Calu3 (cell line): ENCODE data around the gene DNAJB1. TPM values are rescaled to one million over a fixed set of nuclear protein-coding genes. Genes with fewer than 3 reads are reported as not detected.

Source experiments
- BruUV-seq: library from RNA; stranded (reverse); fragments of 400-500 nt; replicated peaks from 2 replicates; lab custom pipeline; 2021; lab: Mats Ljungman, UMichigan
- CTCF ChIA-PET: fragments of 300-600 bp; sonication (Branson Sonifier 250); formaldehyde crosslinking; loops from one replicate; lab custom pipeline; 2022; ENCODE audit warnings: antibody characterized with exemption; lab: Charles Lee
- DNase-seq: peaks from one replicate; pipeline ENCODE4 v3.0.0; 2022
- H3K27ac Mint-ChIP-seq: one replicate; pipeline ENCODE4 v1.8.0; 2022; ENCODE audit warnings: mixed read lengths; ENCODE audit not compliant: unreplicated experiment
- H3K27me3 Mint-ChIP-seq: one replicate; pipeline ENCODE4 v1.8.0; 2022; ENCODE audit warnings: mixed read lengths; ENCODE audit not compliant: unreplicated experiment
- H3K36me3 Mint-ChIP-seq: one replicate; pipeline ENCODE4 v1.8.0; 2022; ENCODE audit warnings: mild to moderate bottlenecking, moderate library complexity, mixed read lengths; ENCODE audit not compliant: insufficient read depth, unreplicated experiment
- H3K4me1 Mint-ChIP-seq: one replicate; pipeline ENCODE4 v1.8.0; 2022; ENCODE audit warnings: mild to moderate bottlenecking, low read depth, mixed read lengths; ENCODE audit not compliant: unreplicated experiment
- H3K4me3 Mint-ChIP-seq: one replicate; pipeline ENCODE4 v1.8.0; 2022; ENCODE audit warnings: mild to moderate bottlenecking, low read depth, moderate library complexity, mixed read lengths; ENCODE audit not compliant: unreplicated experiment
- H3K9me3 Mint-ChIP-seq: one replicate; pipeline ENCODE4 v1.8.0; 2022; ENCODE audit warnings: low read depth, mixed read lengths; ENCODE audit not compliant: unreplicated experiment
- CTCF ChIP-seq: fragments of 200-600 bp; IDR thresholded peaks from one replicate; pipeline ENCODE4 v1.8.0; 2022; ENCODE audit warnings: antibody characterized with exemption; ENCODE audit not compliant: unreplicated experiment
- intact Hi-C: fragments of 100-400 bp; cut with micrococcal nuclease; formaldehyde crosslinking; loops from one replicate; pipeline ENCODE4 v1.10.0; 2022; ENCODE audit not compliant: unreplicated experiment
- total RNA-seq: library from RNA; stranded (reverse); gene quantifications from 2 replicates; pipeline ENCODE4 v1.2.3, GENCODE V29; 2022

Gene DNAJB1
- total RNA-seq, 1 experiment from 2014 or later, result 159 TPM

- H3K4me1 Mint-ChIP-seq, result no peaks in the 10 kb centered on the region
- CTCF ChIA-PET, result no interaction called here
Observed at GRCh38 chr19:14559916-14560775, 41.9 kb upstream of the DNAJB1 start.

DNA sequence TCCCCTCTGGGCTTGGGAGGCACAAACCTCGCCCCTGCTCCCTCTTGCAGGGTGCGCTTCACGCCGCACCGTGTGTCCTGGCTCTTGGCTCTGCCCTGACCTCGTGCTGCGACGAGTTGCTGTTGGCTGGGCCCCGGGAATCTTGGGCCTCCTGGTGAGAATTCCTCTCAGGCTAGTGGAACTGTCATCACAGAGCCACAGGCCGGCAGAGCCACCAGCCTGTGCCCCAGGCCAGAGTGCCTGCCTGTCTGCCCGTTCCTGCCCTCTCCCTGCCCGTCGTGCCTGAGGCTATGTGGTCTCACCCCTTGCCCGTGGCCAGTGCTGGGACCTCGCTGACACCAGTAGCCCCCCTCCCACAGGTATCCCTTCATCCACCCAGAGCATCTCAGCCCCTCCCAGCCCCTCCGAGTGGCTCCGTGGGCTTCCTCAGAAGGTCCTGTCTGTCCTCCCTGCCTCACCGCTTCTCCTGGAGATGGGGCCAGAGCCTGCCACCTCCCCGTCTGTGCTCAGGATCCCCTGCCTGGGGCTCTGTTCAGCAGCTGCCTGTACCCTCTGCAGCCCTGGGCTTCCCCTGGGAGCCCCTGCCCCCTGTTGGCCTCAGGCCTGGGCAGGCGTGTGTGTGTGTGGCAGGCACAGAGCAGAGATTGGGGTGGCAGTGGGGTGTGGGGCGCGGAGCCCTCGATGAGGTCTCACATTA is 40.3 kb upstream of the DNAJB1 start:
- TF ChIP-seq CTCF, result no peak
- no peak overlapping the region for H3K27ac Mint-ChIP-seq
- no peaks in the 10 kb centered on the region for H3K9me3 Mint-ChIP-seq
- H3K27me3 Mint-ChIP-seq, result no peaks in the 10 kb centered on the region
- intact Hi-C loops, result no loop called here
- CTCF ChIA-PET, result interaction anchor here (0.6 kb wide), 1 partner anchor 1520 kb away, joined by 7 read pairs; no protein-coding TSS in a partner anchor
- DNase-seq, result no peak
- H3K4me3 Mint-ChIP-seq, result no peak overlapping the region
- peaks cover 3% of the 10 kb centered on the region for H3K36me3 Mint-ChIP-seq
- H3K4me1 Mint-ChIP-seq, result no peaks in the 10 kb centered on the region
- BruUV-seq, result no TSS peak

More at GRCh38 chr19:14559916-14560775, 41.9 kb upstream of the DNAJB1 start:
- Mint-ChIP-seq H3K27ac (no peak overlapping the region), H3K4me3 (no peak overlapping the region), H3K27me3 (no peaks in the 10 kb centered on the region), H3K9me3 (no peaks in the 10 kb centered on the region), H3K36me3 (peaks cover 10% of the 10 kb centered on the region)
- no TSS peak for BruUV-seq
- DNase-seq, result no peak
- no peak for TF ChIP-seq CTCF
- intact Hi-C loops, result no loop called here

DNA sequence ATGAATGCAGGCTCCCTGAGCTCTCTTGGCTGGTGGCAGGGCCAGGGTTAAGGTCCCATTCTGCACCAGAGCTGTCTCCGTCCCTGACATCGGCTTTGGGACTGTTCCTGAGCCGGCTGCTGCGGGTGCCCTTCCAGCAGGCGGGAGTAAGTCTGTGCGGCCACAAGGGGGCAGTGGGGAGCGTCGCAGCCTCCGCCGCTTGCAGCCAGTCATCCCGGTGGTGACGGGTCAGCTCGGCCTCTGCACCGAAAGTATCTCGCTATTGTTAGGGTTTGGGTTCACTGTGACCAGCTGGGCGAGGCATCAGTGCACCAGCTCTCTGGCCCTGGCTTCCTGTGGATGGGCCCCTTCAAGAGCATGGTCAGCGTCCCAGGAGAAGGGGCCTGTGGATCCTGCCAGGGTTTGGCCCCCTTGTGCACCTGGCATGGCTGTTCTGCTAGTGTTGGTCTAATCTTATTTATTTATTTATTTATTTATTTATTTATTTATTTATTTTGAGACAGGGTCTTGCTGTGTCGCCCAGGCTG is 38.5 kb upstream of the DNAJB1 start:
- Mint-ChIP-seq H3K27me3 (no peaks in the 10 kb centered on the region), H3K9me3 (no peaks in the 10 kb centered on the region), H3K4me1 (no peaks in the 10 kb centered on the region), H3K27ac (peak overlapping the region; percentile 56), H3K4me3 (peak overlapping the region; percentile 24), H3K36me3 (peaks cover 3% of the 10 kb centered on the region)
- CTCF ChIA-PET, result interaction anchor here (0.6 to 1.3 kb wide), 3 partner anchors 17 to 124 kb away, joined by 3 to 6 read pairs (median 6); no protein-coding TSS in a partner anchor
- TF ChIP-seq CTCF, result peak; percentile 65
- DNase-seq, result peak; percentile 73
- intact Hi-C loops, result no loop called here
- no TSS peak for BruUV-seq

DNA sequence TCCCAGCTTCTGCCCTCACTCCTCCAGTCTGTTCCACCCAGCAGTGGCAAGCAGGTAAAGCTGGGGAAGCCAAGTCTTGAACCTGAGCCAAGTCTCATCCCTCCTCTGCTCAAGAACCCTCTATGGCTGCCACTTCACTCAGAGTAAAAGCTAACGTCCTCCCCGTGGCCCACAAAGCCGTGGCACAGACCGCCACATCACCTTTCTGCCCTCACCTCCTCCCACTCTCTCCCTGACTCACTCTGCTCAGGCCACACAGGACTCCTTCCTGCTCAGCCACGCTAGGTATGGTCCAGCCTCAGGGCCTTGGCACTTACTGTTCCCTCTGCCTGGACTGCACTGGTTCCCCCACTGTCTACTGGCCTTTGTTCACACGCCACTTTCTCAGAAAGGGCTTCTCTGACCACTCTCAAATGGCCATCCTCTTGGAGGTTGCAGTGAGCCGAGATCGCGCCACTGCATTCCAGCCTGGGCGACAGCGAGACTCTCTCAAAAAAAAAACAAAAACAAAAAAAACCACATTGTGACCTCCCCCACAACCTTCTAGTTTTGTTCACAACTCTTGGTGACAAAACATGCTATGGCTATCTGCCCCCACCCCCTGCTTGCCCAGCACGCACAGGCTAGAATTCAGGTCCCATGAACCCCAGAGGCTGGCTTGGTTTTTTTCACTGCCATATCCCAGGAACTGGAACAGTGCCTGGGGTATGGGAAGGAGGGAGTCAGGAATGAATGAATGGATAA is 37.9 kb upstream of the DNAJB1 start:
- CTCF ChIA-PET, result interaction anchor here (0.6 to 1.3 kb wide), 3 partner anchors 18 to 125 kb away, joined by 3 to 6 read pairs (median 6); no protein-coding TSS in a partner anchor
- TF ChIP-seq CTCF, result no peak
- peaks cover 1% of the 10 kb centered on the region for H3K4me1 Mint-ChIP-seq
- peak overlapping the region; percentile 24 for H3K4me3 Mint-ChIP-seq
- H3K36me3 Mint-ChIP-seq, result peaks cover 3% of the 10 kb centered on the region
- DNase-seq, result no peak
- intact Hi-C loops, result no loop called here
- H3K27me3 Mint-ChIP-seq, result no peaks in the 10 kb centered on the region
- BruUV-seq, result no TSS peak
- H3K9me3 Mint-ChIP-seq, result no peaks in the 10 kb centered on the region
- H3K27ac Mint-ChIP-seq, result peak overlapping the region; percentile 56
